Measurements from ENCODE around the gene NRROS.
"Not testable (repeated sequence)": the region's sequence is repeated elsewhere in the genome, so short reads cannot be mapped to it uniquely, and the experiment has no call there.

NRROS gene

DNA sequence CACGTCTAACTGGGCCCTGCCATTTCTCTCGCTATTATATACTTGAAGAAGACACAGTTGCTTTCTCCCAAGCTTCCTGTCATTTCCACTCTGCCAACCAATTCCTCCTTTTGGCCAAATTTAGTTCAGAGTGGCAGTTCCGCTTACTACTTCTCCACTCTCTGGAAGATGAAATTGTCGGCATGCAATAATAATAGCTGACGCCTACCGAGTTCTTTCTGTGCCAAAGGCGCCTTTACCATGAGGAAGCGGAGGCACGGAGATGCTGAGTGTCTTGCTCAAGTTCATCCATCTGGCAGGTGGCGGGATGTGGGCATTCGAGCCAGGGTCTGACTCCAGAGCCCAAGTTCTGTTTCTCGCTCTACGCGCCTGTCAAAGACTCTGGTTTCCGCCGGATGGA lies 14.6 kb upstream of the NRROS start:
- no peak for DNase-seq (ENCODE audit: low read depth)

DNA sequence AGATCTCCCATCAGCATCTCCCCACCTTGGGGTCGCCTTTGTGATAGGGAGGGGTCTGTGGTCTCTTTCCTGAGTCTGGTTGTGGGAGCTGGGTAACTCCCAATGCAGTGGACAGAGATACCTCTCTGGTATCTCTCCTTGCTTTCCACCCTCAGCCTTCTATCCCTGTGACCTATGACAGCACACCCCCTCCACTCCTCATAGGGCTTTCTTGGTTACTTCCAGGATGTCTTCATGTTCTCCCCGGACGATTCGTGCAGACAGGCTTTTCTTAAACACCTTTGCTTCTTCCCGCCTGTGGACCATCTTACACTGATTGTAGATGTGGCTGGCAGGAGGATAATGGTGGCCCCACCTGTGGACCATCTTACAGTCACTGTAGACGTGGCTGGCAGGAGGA lies 14.2 kb upstream of the NRROS start:
- DNase-seq (ENCODE audit: low read depth): no peak

DNA sequence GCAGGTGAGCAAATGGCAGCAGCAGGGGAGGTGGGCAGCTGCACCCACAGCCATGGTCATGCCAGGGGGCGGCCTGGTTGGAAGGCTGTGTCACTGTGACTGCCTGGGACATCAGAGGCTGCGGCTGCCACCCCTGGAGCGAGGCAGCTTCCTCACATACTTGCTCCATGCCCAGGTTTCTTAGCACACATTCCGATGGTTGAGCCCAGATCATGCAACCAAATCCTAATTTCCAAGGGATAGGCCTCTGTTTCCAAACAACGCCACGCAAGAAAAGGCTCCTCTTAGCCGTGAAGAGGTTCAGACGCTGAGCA lies 11.6 kb upstream of the NRROS start:
- DNase-seq (ENCODE audit: low read depth): no peak

DNA sequence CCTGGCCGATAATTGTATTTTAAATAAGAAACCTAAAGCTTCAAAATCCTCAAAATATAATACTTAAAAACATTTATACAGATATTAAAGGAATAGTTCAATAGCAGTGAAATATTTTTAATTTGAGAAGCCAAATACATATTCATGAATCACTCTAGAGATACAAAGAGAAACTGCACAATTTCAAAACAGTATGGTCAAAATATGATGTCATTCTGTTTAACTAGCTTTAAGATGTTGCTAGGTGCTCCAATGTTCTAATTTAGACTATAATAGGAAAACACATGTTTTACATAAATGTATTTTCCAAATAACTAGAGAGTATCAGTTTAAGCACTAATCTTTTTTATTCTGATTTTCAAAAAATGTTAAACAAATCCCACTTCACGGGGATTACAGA lies 10.3 kb upstream of the NRROS start:
- DNase-seq (ENCODE audit: low read depth): no peak

DNA sequence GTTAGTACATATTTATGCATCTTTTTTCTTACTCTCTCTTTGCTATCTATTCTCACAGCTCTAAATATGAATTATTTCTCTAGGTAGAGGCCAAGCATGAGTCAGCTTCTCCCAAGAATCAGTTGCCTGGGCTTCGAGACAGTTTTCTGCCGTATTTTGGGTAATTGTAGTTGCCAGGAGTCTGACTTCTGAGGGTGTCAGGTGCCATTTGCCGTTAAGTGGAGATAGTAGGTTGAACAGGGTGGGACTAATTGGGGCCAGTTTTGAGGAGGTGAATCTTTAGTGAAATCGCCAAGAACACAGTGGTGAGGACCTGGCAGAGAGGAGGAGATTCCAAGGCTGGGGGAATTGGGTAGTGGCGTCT lies 7.8 kb upstream of the NRROS start:
- DNase-seq (ENCODE audit: low read depth): no peak

DNA sequence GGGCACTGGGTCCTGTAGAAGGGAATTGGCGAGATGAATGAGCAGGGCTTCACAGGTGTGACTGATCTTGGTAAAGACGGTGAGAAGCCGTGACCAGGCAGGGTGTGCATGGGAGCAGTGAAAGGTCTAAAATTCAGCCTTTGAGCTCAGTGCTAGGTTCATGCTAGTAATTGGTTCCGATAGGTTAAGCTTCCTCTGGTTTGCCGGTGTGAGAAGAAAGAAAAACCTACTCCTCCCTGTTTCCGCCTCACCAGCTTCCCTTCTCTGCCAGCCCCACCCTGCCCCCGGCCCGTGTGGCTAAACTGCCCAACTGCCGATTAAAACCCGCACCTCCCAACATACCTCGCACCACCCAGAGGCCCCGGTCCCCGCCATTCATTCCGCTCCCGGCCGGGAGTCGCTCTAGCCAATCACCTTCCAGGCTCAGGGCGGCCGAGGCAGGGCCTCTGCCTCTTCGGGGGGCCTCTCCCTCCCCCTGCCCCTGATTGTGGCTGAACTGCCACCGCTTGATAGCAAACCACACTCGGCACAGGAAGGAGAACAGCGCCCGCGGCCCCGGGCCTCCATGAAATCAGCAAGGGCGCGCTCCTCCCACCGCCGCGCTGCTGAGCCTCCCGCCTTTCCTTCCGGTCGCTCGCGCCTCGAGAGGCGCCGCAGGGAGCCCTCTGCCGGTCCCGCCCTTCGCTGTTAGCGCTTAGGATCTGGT lies 7.3 kb upstream of the NRROS start:
- DNase-seq (ENCODE audit: low read depth): peak; percentile 86

DNA sequence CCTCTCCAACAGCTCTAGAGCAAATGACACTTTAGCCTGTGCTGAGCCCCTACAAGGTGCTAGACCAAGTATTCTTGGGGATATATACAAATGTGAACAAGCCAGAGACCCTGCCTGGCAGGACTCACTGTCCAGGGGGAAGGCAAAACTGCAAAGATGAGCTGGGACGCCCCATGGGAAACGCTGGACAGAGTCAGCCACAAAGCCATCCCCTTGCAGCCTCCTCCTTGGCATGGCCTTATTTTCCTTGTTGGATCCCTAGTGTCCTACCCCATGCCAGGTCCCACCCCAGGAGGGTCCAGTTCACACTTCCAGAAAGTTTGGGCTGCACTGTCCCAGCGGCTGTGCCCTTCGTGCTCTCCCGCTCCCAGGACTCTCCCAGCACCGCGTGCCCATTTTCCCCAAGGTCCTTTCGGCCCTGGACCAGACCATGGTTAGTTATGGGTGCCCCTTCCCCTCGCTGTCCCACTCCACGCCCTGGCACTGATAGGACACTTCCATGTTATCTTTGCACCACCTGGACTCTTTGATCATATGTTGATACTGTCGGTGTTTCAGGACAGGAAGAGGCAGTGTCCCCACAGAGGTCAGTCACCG lies 5.8 kb upstream of the NRROS start:
- DNase-seq (ENCODE audit: low read depth): no peak

DNA sequence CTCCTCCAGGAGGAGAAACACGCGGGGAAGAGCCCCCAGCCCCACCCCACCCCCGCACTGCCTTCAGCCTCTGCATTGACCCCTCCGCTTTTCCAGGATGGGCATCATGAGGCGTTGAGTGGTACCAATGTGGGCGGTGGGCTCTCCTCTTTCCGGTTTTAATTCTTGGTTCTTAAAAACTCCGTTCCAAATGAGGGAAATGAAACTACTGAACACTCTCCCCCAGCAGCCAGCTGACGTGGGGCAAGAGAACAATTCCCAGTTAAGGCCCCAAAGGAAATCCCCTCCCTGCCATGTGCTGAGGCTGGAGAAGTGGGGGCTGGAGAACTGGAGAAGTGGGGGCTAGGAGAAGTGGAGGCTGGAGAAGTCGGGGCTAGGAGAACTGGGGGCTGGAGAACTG lies 5.3 kb upstream of the NRROS start:
- no peak for DNase-seq (ENCODE audit: low read depth)

DNA sequence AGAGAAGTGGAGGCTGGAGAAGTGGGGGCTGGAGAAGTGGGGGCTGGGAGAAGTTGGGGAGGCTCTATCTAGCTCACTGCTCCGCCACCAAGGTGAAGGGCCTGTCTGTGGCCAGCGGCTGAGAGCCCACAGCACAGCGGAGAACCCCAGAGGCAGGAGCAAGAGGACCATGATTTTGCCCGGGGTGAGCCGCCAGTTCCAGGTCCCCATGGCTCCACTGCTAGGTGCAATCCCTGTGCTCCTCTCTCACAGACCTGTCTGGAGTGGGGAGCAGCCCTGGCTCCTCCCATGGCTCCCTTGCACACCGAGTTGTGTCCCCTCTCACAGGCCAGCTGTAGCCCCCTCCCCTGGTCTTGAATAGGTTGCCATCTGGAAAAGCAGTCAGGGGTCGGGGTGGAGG lies 4.7 kb upstream of the NRROS start:
- no peak for DNase-seq (ENCODE audit: low read depth)

DNA sequence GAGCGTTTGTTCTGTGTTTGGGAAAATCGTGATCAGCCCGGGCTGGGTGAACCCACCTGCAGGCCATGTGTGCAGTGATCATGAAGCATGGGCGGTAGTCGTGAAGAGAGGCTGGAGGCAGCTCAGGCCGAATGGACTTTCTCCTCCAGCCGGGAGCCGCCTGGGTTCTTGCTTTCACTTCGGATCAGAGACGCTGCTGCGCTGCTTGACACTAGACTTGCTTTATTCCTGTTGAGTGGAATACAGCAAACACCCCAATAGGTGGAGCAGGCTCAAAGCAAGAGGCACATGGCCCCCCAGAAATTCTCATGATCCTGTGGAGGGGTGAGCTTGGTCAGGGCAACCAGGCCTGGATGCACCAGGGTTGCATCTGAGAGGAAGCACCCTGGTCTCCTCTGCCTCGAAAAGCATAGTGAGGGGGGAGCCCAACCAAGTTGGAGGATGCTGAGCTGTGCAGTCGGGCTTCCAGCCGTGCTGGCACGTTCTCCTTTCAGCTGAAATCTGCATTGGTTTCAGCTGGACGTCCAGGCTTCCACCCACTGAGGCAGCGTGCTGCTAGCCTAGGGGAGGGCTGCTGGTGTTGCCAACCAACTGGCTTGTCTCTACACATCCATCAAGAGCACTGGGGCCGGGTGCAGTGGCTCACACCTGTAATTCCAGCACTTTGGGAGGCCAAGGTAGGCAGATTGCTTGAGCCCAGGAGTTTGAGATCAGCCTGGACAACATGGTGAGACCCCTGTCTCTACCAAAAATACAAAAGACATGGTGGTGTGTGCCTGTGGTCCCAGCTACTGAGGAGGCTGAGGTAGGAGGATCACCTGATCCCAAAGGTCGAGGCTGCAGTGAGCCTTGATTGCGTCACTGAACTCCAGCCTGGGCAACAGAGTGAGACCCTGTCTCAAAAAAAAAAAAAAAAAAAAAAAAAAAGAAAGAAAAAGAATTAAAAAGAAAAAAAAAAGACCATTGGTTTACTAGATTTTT lies 2.8 kb upstream of the NRROS start:
- DNase-seq (ENCODE audit: low read depth): peak; percentile 43

DNA sequence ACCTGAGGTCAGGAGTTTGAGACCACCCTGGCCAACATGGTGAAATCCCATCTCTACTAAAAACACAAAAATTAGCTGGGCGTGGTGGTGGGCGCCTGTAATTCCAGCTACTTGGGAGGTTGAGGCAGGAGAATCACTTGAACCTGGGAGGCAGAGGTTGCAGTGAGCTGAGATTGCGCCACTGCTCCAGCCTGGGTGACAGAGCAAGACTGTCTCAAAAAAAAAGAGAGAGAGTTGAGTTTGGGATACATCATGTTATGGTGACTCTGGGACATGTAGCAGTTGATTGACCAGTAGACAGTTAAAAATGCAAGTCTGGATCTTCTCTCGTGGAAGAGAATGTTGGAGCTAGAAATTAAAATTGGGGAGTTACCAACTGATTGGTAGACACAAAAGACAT lies 1.6 kb upstream of the NRROS start:
- not testable (repeated sequence) for DNase-seq (ENCODE audit: low read depth)

DNA sequence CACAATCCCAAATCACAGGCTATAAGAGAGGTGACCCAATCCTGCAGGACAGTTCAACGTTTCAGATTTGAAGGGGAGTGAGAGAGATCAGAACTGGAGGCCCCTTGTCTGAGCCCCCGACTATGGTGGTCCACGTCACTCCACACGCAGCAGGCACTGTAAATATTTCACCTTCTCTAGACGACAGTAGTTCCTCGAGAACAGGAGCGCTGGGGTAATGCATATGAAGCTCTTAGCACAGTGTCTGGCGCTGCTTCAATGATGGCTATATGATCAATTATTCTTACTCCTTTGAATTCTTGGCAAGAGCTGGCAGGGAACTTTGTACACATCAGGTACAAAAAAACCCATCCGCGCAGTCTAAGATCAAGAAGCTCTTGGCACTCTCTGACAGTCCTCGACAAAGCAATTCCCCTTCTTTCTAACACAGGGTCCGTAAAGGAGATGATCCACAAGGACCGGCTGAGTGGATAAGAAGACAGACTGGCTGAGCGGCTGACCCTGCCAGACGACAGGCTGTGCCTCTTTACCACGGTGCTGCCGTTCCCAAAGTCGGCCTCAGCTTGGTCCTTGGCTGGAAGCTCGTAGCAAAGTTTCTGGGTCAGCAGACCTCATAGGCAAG lies 522 bp upstream of the NRROS start:
- DNase-seq (ENCODE audit: low read depth): no peak

DNA sequence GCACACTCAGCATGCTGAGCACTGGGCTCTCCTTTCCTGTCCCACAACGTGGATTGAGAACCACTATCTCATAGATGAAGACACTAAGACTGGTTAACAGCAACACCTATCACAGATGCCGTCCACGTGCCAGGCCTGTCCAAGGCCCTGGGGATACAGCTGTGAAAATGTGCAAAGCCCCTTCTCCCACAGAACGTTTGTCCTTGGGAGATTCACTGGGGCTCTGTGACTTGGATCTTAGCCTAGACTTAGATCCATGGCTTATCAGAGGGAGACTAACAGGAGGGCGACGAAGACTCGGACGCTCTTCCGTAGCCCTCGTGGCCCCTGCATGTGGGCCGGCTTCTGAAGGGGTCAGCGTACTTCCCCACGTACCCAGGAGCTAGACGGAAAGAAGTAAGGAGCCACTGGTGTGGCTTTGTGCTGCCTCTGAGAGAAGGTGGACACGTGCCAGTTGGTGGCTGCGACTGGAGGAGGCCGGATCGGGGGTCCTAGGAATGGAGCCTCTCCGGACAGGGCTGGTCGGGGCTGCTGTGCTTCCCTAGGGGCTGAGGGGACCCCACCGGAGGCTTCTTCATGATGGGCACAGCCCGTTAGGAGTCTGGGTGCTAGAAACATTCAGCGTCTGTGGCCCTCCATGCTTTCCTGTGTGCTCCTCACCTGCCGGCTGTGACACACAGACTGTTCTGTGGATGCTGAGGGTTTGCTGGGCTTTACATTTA lies 964 bp downstream of the NRROS start:
- no peak for DNase-seq (ENCODE audit: low read depth)

DNA sequence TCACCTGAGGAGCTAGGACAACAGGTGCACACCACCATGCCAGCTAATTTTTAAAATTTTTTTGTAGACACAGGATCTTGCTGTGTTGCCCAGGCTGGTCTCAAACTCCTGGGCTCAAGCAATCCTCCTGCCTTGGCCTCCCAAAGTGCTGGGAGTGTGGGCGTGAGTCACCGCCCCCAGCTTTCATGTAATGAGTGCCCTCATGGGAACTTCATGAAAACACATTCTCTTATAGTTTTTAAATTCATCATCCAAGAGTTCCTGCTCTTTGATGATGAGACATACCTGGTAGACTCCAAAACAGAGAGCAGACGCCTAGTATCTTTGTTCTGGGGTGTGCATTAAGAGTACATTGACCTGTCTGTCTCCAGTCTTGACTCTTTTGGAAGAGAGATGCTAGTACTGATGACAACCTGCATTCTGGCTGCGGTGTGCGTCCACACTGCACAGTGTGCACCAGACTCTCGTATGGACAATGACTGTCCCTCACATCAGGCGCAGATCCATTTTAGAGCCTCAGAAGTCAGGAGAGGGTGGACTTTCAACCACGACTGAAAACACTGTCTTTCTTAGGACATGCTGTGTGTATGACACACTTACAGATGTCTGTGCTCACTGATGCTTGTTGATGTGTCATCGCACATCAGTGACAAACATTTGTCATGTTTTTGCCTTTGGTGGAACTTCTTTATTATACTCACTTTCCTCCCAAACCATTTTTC lies 2.0 kb downstream of the NRROS start:
- no peak for DNase-seq (ENCODE audit: low read depth)

DNA sequence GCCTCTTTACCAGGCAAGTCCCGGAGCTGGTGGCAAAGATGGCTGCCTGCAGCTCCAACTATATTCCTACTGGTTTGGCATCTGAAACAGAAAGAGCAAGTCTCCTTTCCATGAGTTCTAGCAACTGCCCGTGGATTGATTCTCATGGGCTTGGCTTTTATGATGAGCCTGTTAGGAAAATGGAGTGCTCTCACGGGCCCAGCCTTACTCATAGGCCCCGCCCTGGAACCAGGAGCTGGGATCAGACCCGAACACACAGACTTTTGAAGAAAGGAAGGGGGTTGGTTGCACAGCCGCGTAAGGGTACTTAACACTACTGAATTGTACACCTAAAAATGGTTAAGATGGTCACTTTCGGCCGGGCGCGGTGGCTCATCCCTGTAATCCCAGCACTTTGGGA lies 2.9 kb downstream of the NRROS start:
- no peak for DNase-seq (ENCODE audit: low read depth)

DNA sequence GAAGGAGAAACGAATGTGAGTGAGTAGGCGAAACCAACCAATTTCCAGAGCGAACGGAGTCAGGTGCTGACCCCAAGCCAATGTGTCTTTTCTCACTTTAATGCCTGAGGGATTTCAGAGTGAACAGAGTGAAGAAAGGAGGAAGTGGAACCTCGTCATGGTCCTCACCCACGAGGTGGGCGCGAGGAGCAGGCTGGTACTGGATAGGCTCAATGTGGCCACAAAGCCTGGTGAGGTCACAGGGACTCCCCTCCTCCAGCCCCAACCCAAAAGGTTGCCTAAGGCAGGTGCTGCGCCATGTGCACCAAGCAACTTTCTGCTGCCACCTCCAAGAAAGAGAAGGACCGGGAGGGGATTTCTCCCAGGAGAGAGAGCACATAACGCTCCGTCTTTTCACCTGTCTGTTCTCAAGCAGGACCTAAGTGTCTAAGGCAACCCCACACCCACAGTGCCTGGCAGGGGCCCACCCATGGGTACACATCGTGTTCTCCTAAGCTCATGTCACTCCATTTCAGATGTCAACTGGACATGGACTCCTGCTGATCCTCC lies 3.8 kb downstream of the NRROS start:
- DNase-seq (ENCODE audit: low read depth): no peak

DNA sequence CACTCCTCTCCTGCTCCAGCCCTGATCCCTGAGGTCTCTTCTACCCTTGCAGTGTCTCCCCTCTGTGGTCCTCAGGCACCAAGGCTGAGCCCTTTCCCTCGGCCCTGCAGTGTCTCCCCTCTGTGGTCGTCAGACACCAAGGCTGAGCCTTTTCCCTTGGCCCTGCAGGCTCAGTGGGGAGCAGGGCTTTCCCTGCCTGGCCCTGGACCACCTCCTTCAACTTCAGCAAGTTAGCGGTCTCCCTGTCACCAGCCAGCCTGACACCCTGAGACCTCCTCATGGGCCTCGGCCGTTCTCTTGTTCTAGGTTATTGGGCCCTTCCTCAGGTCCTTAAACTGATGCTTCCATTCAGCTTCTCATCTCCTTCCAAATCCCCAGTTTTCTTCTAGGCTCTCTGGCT lies 4.3 kb downstream of the NRROS start:
- no peak for DNase-seq (ENCODE audit: low read depth)

DNA sequence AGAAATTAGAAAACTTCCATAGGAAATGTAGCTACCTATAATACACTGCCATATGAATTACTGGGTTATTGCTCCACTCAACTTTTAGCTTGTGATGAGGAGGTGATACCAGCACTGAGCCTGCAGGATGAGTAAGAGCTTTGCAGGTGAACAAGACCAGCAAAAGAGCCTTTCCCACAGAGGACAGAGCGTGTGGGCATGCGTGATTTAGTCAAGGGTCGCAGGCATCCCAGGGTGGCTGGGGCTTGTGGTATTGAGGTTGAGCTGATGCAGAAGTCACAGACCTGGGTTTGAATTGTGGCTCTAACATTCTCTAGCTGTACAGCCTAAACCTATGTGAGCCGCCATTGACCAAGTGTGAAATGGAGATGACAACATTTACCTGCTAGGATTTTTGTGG lies 5.6 kb downstream of the NRROS start:
- no peak for DNase-seq (ENCODE audit: low read depth)

DNA sequence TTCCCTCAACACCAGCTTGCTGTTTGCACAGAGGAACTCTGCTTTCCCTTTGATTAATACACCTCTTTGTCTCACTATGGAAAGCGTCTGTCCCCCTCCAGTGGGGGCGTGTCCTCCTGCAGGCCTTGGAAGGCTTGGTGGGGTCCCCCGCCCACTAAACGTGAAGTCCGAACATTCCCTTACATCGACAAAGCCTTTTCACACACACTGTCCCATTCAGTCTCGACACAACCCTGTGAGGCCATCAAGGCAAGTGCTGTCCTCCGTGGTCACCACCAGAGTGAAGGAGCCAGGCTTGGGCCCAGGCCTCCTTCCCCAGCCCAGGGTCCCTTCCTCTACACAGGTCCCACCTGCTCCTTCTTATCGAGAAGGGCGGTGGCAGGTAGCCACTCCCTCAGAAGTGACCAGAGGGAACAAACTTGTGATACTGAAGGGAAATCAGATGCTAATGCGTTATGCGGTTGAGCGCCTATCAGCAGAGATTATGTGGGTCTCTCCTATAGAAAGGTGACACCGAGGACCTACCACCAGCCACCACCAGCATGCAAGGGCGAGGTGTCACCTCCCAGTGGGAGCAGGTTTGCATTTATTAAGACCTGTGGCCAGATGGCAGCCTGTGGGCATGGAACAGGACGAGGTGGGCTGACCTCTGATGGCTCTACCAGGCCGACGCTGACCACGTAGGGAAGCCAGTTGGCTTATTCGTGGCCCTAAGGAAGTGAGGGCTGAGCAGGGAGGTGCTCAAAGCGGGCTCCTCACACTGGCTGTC lies 6.6 kb downstream of the NRROS start:
- DNase-seq (ENCODE audit: low read depth): no peak

DNA sequence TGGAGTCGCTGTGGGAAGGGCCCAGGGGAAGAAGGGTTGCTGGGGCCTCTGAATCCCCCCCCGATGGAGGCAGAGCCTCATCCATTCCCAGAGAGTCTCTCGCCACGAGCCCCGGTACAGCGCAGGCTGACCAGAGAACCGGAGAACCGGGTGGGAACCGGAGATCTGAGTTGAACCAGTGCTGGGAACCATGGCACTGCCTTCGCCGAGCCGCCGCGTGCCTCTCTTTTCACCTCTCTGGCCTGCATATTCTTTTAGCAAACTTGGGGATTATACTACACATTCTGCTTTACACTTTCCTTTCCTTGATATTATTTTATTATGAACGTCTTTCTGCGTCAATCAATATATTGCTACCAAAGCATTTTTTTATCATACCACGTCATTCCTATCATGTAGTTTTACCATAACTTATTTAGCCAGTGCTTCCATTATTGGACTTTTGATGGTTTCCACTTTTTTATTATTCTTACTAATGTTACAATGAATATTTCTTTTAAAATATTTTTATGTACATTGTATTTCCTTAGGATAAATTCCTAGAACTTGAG lies 7.2 kb downstream of the NRROS start:
- DNase-seq (ENCODE audit: low read depth): no peak

All from ELR (cell line).